Neural cell (in vitro differentiated cells): ENCODE data around the gene ZNF585A. TPM values are rescaled to one million over a fixed set of nuclear protein-coding genes. Genes with fewer than 3 reads are reported as not detected.
"Not testable (repeated sequence)": the region's sequence is repeated elsewhere in the genome, so short reads cannot be mapped to it uniquely, and the experiment has no call there.

Source experiments
- H2AFZ ChIP-seq: fragments of 200-600, 300-800 bp; sonication (generic), shearing (Covaris generic); 2 replicates; pipeline ENCODE4 v1.6.0; 2014; ENCODE audit warnings: low read depth, mild to moderate bottlenecking, antibody characterized with exemption, low read length, moderate library complexity
- H3F3A ChIP-seq: fragments of 200-600 bp; shearing (Covaris generic); 2 replicates; pipeline ENCODE4 v1.6.1; 2016; ENCODE audit warnings: mild to moderate bottlenecking, moderate library complexity, mixed read lengths, antibody characterized with exemption, low read length; ENCODE audit not compliant: insufficient read depth, poor library complexity, severe bottlenecking
- H3K27ac ChIP-seq: fragments of 200-600, 300-800 bp; sonication (generic), shearing (Covaris generic); 2 replicates; pipeline ENCODE4 v1.5.1; 2014; ENCODE audit warnings: mild to moderate bottlenecking, low read length, moderate library complexity
- H3K27me3 ChIP-seq: fragments of 300-800, 200-600 bp; sonication (generic), shearing (Covaris generic); 2 replicates; pipeline ENCODE4 v1.6.0; 2014; ENCODE audit warnings: mild to moderate bottlenecking, low read depth, low read length, moderate library complexity; ENCODE audit not compliant: insufficient read depth
- H3K36me3 ChIP-seq: fragments of 300-800, 200-600 bp; sonication (generic), shearing (Covaris generic); 2 replicates; pipeline ENCODE4 v1.5.1; 2014; ENCODE audit warnings: mild to moderate bottlenecking, antibody characterized with exemption, low read length, moderate library complexity; ENCODE audit not compliant: insufficient read depth
- H3K4me2 ChIP-seq: fragments of 300-800, 200-600 bp; sonication (generic), shearing (Covaris generic); 2 replicates; pipeline ENCODE4 v1.6.0; 2014; ENCODE audit warnings: mild to moderate bottlenecking, low read length
- H3K4me3 ChIP-seq: fragments of 300-800, 200-600 bp; sonication (generic), shearing (Covaris generic); 2 replicates; pipeline ENCODE4 v1.5.1; 2014; ENCODE audit warnings: mild to moderate bottlenecking, low read length, moderate library complexity
- H3K79me2 ChIP-seq: fragments of 200-600 bp; shearing (Covaris generic); replicated peaks from 2 replicates; pipeline ENCODE4 v1.6.0; 2014; ENCODE audit warnings: mild to moderate bottlenecking, low read length, moderate library complexity; ENCODE audit not compliant: insufficient read depth
- H3K9ac ChIP-seq: fragments of 300-800, 200-600 bp; sonication (generic), shearing (Covaris generic); 2 replicates; pipeline ENCODE4 v1.6.1; 2016; ENCODE audit warnings: mild to moderate bottlenecking, low read length, mixed read lengths
- H3K9me2 ChIP-seq: fragments of 200-600 bp; shearing (Covaris generic); 2 replicates; pipeline ENCODE4 v1.6.1; 2016; ENCODE audit warnings: mild to moderate bottlenecking, low read length, mixed read lengths; ENCODE audit not compliant: insufficient read depth
- H3K9me3 ChIP-seq: fragments of 200-600, 300-800 bp; sonication (generic), shearing (Covaris generic); 2 replicates; pipeline ENCODE4 v1.6.1; 2016; ENCODE audit warnings: mild to moderate bottlenecking, mixed run types, low read length, moderate library complexity, mixed read lengths
- H4K20me1 ChIP-seq: fragments of 200-600 bp; shearing (Covaris generic); 2 replicates; pipeline ENCODE4 v1.6.1; 2016; ENCODE audit warnings: mild to moderate bottlenecking, mixed run types; ENCODE audit not compliant: insufficient read depth
- EP300 ChIP-seq: fragments of 450-650 bp; conservative IDR thresholded peaks from 2 replicates; pipeline ENCODE4 v1.6.1; 2014; ENCODE audit warnings: antibody characterized with exemption, mild to moderate bottlenecking, moderate library complexity; ENCODE audit not compliant: poor library complexity, severe bottlenecking
- MXI1 ChIP-seq: fragments of 450-650 bp; conservative IDR thresholded peaks from 2 replicates; pipeline ENCODE4 v1.6.1; 2014; ENCODE audit warnings: antibody characterized with exemption, mild to moderate bottlenecking; ENCODE audit not compliant: poor library complexity, severe bottlenecking
- POLR2AphosphoS5 ChIP-seq: IDR thresholded peaks from 2 replicates; pipeline ENCODE4 v1.6.1; 2012
- RAD21 ChIP-seq: fragments of 450-650 bp; conservative IDR thresholded peaks from 2 replicates; pipeline ENCODE4 v1.6.1; 2014; ENCODE audit warnings: antibody characterized with exemption, mild to moderate bottlenecking, moderate library complexity
- SMC3 ChIP-seq: fragments of 450-650 bp; conservative IDR thresholded peaks from 2 replicates; pipeline ENCODE4 v1.6.1; 2014; ENCODE audit warnings: antibody characterized with exemption, mild to moderate bottlenecking, moderate library complexity; ENCODE audit not compliant: poor library complexity
- TAF1 ChIP-seq: IDR thresholded peaks from 2 replicates; pipeline ENCODE4 v1.6.1; 2012; ENCODE audit warnings: low read depth
- polyA plus RNA-seq: library from polyadenylated mRNA; depleted of rRNA; stranded (reverse); fragments of >200 nt; gene quantifications from 2 replicates; pipeline ENCODE4 v1.2.3, GENCODE V29; 2014
- TF ChIP-seq, protein P1 (sequence below): IDR thresholded peaks from 2 replicates; pipeline ENCODE4 v1.6.1; 2012; ENCODE audit warnings: borderline replicate concordance

The ZNF585A gene
- polyA plus RNA-seq, 1 donor from 2014 or later, result 26.3 TPM

DNA sequence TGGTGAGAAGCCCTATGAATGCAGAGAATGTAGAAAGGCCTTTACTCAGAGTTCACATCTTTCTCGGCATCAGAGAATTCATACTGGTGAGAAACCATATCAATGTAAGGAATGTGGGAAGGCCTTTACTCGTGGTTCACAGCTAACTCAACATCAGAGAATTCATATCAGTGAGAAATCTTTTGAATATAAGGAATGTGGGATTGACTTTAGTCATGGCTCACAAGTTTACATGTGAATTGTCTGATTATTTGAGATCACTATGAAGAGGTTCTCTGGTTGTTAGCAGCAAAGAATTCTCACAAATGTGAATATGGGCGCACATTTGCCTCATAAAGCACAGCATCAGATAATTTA, 43.7 kb downstream of the ZNF585A start:
- TF ChIP-seq, protein P1, sequence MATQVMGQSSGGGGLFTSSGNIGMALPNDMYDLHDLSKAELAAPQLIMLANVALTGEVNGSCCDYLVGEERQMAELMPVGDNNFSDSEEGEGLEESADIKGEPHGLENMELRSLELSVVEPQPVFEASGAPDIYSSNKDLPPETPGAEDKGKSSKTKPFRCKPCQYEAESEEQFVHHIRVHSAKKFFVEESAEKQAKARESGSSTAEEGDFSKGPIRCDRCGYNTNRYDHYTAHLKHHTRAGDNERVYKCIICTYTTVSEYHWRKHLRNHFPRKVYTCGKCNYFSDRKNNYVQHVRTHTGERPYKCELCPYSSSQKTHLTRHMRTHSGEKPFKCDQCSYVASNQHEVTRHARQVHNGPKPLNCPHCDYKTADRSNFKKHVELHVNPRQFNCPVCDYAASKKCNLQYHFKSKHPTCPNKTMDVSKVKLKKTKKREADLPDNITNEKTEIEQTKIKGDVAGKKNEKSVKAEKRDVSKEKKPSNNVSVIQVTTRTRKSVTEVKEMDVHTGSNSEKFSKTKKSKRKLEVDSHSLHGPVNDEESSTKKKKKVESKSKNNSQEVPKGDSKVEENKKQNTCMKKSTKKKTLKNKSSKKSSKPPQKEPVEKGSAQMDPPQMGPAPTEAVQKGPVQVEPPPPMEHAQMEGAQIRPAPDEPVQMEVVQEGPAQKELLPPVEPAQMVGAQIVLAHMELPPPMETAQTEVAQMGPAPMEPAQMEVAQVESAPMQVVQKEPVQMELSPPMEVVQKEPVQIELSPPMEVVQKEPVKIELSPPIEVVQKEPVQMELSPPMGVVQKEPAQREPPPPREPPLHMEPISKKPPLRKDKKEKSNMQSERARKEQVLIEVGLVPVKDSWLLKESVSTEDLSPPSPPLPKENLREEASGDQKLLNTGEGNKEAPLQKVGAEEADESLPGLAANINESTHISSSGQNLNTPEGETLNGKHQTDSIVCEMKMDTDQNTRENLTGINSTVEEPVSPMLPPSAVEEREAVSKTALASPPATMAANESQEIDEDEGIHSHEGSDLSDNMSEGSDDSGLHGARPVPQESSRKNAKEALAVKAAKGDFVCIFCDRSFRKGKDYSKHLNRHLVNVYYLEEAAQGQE, result no peak
- no peak for TF ChIP-seq TAF1
- TF ChIP-seq EP300, result no peak
- TF ChIP-seq POLR2AphosphoS5, result no peak
- Histone ChIP-seq H3K4me3 (no peak overlapping the region), H3F3A (no peaks in the 10 kb centered on the region), H3K9ac (no peak overlapping the region), H3K79me2 (no peaks in the 10 kb centered on the region), H2AFZ (no peak overlapping the region), H3K27me3 (no peaks in the 10 kb centered on the region), H3K36me3 (peaks cover 45% of the 10 kb centered on the region), H3K9me2 (no peaks in the 10 kb centered on the region), H4K20me1 (no peaks in the 10 kb centered on the region), H3K27ac (no peak overlapping the region), H3K4me2 (no peak overlapping the region), H3K9me3 (peaks cover 89% of the 10 kb centered on the region)

- Histone ChIP-seq H3K9ac (no peak overlapping the region), H3K4me3 (no peak overlapping the region), H3K27me3 (no peaks in the 10 kb centered on the region), H3K79me2 (no peaks in the 10 kb centered on the region), H3K9me3 (peaks cover 83% of the 10 kb centered on the region), H3K36me3 (peaks cover 45% of the 10 kb centered on the region), H4K20me1 (no peaks in the 10 kb centered on the region), H3F3A (no peaks in the 10 kb centered on the region), H3K27ac (no peak overlapping the region), H3K9me2 (no peaks in the 10 kb centered on the region), H3K4me2 (no peak overlapping the region), H2AFZ (no peak overlapping the region)
- TF ChIP-seq POLR2AphosphoS5, result no peak
- no peak for TF ChIP-seq SMC3
- TF ChIP-seq EP300, result no peak
- no peak for TF ChIP-seq TAF1
- no peak for TF ChIP-seq MXI1
- TF ChIP-seq RAD21, result no peak
Measured at GRCh38 chr19:37127999-37128820, 44.3 kb downstream of the ZNF585A start.

- H3F3A ChIP-seq, H3K9me2 ChIP-seq, H4K20me1 ChIP-seq, H3K27ac ChIP-seq, H3K27me3 ChIP-seq, H3K4me3 ChIP-seq, H3K79me2 ChIP-seq, H3K9ac ChIP-seq, H3K4me2 ChIP-seq, H2AFZ ChIP-seq: not testable (repeated sequence)
- Histone ChIP-seq H3K9me3 (peaks cover 25% of the 10 kb centered on the region), H3K36me3 (peaks cover 10% of the 10 kb centered on the region)
Measured at GRCh38 chr19:37122093-37122492, 50.4 kb downstream of the ZNF585A start.
